Trophoblast cell (in vitro differentiated cells and primary cell): ENCODE measurements around the gene DPM3.

Source experiments
- DNase-seq, 2 donors: peaks; one replicate each; pipeline ENCODE4 v3.0.0-alpha.2; 2016
- H2AFZ ChIP-seq: 2 replicates; pipeline ENCODE4 v1.6.1; 2013; ENCODE audit warnings: low read length, moderate library complexity, mild to moderate bottlenecking; ENCODE audit not compliant: insufficient read depth, poor library complexity
- H2AK5ac ChIP-seq: 2 replicates; pipeline ENCODE4 v1.6.1; 2013; ENCODE audit warnings: mild to moderate bottlenecking, low read length
- H2BK120ac ChIP-seq: 2 replicates; pipeline ENCODE4 v1.6.1; 2013; ENCODE audit warnings: low read length, mild to moderate bottlenecking, moderate library complexity; ENCODE audit not compliant: insufficient read depth, poor library complexity
- H2BK12ac ChIP-seq: 2 replicates; pipeline ENCODE4 v1.6.1; 2013; ENCODE audit warnings: mild to moderate bottlenecking, low read length, moderate library complexity
- H2BK5ac ChIP-seq: 2 replicates; pipeline ENCODE4 v1.6.1; 2013; ENCODE audit warnings: low read length, low read depth, moderate library complexity, mild to moderate bottlenecking; ENCODE audit not compliant: poor library complexity
- H3K14ac ChIP-seq: 2 replicates; pipeline ENCODE4 v1.6.1; 2013; ENCODE audit warnings: mild to moderate bottlenecking, low read length
- H3K18ac ChIP-seq: 2 replicates; pipeline ENCODE4 v1.6.1; 2013; ENCODE audit warnings: mild to moderate bottlenecking, low read length
- H3K23ac ChIP-seq: 2 replicates; pipeline ENCODE4 v1.6.1; 2013; ENCODE audit warnings: low read length
- H3K27ac ChIP-seq: 2 replicates; pipeline ENCODE4 v1.5.1; 2013; ENCODE audit warnings: low read depth, mild to moderate bottlenecking, inconsistent platforms, low read length, moderate library complexity
- H3K27me3 ChIP-seq: 2 replicates; pipeline ENCODE4 v1.6.1; 2013; ENCODE audit warnings: inconsistent platforms, mild to moderate bottlenecking, low read length, moderate library complexity; ENCODE audit not compliant: insufficient read depth
- H3K36me3 ChIP-seq, 2 experiments: 1 replicate in 1 of 2; 2 replicates in 1 of 2; pipeline ENCODE4 v1.6.1; 2013; ENCODE audit warnings: low read length in 2 of 2, mild to moderate bottlenecking in 2 of 2, moderate library complexity in 1 of 2; ENCODE audit not compliant: insufficient read depth in 2 of 2, control insufficient read depth in 1 of 2
- H3K4ac ChIP-seq: 2 replicates; pipeline ENCODE4 v1.6.1; 2013; ENCODE audit warnings: low read depth, mild to moderate bottlenecking, low read length, moderate library complexity
- H3K4me1 ChIP-seq, 2 experiments: 1 replicate in 1 of 2; 2 replicates in 1 of 2; pipeline ENCODE4 v1.6.1; 2013; ENCODE audit warnings: low read length in 2 of 2, mild to moderate bottlenecking in 2 of 2, moderate library complexity in 1 of 2; ENCODE audit not compliant: insufficient read depth in 2 of 2, control insufficient read depth in 1 of 2
- H3K4me2 ChIP-seq: 2 replicates; pipeline ENCODE4 v1.6.1; 2013; ENCODE audit warnings: inconsistent platforms, mild to moderate bottlenecking, low read length, moderate library complexity
- H3K4me3 ChIP-seq: 2 replicates; pipeline ENCODE4 v1.5.1; 2013; ENCODE audit warnings: mild to moderate bottlenecking, low read depth, low read length, inconsistent platforms
- H3K79me1 ChIP-seq: one replicate; pipeline ENCODE4 v1.6.1; 2013; ENCODE audit warnings: low read length
- H3K79me2 ChIP-seq: 2 replicates; pipeline ENCODE4 v1.6.1; 2013; ENCODE audit warnings: low read length, mild to moderate bottlenecking; ENCODE audit not compliant: control insufficient read depth, insufficient read depth, poor library complexity
- H3K9ac ChIP-seq: 2 replicates; pipeline ENCODE4 v1.6.1; 2013; ENCODE audit warnings: mild to moderate bottlenecking, low read length
- H3K9me3 ChIP-seq: 2 replicates; pipeline ENCODE4 v1.6.1; 2013; ENCODE audit warnings: low read depth, mild to moderate bottlenecking, control low read depth, inconsistent platforms, low read length; ENCODE audit not compliant: insufficient read depth
- H4K12ac ChIP-seq: 2 replicates; pipeline ENCODE4 v1.6.1; 2013; ENCODE audit warnings: low read depth, mild to moderate bottlenecking, low read length, moderate library complexity
- H4K8ac ChIP-seq: 2 replicates; pipeline ENCODE4 v1.6.1; 2013; ENCODE audit warnings: low read depth, mild to moderate bottlenecking, low read length, moderate library complexity
- H4K91ac ChIP-seq: one replicate; pipeline ENCODE4 v1.6.1; 2013; ENCODE audit warnings: low read depth, mild to moderate bottlenecking, low read length, moderate library complexity
- WGBS: extraction: QIAGEN DNeasy Blood & Tissue Kit; methylation state at CpG from one replicate; pipeline ENCODE4 v1.1.7; 2013; ENCODE audit warnings: missing lambda C conversion rate; ENCODE audit not compliant: insufficient read length, insufficient coverage; ENCODE audit errors: extremely low coverage; 5-methylcytosine and 5-hydroxymethylcytosine counted together

The DPM3 gene

DNA sequence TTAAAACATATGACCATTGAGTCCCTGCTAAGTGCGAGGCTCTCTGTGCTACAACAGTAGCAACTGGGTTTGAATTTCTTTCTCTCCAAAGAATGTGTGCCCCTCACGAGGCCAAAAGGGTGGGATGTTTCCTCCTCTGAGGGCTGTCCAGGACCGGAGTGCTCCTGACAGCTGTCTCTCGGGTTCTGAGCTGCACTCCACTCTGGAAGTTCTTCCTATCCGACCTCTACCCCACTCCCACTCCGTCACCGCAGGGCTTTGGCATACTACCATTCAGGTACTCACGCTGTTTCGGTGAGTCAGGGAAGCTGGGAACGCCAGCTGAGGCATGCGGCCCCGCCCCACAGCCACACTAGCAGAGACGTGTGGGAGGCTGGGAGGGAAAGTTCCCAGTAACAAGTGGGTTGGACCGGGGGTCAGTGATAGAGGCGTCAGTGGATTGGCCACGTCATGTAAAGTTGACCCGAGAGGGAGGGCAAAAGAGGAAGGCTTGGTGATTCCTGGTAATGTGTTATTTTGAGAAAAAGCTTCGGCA, 5.4 kb downstream of the DPM3 start:
- Histone ChIP-seq H3K14ac (peak overlapping the region; percentile 96), H3K18ac (peak overlapping the region; percentile 99), H2BK5ac (peak overlapping the region; percentile 95), H3K9me3 (peaks cover 2% of the 10 kb centered on the region), H3K4me3 (no peak overlapping the region), H2BK12ac (no peak overlapping the region), H3K79me1 (peaks cover 27% of the 10 kb centered on the region), H3K36me3 (peaks cover 37 to 43% of the 10 kb centered on the region in 2 experiments), H2BK120ac (peak overlapping the region; percentile 94), H4K12ac (peak overlapping the region; percentile 97), H2AK5ac (peak overlapping the region; percentile 95), H3K4ac (peak overlapping the region; percentile 54), H3K4me2 (peak overlapping the region; percentile 92), H3K79me2 (peaks cover 20% of the 10 kb centered on the region), H3K9ac (peak overlapping the region; percentile 75), H3K27me3 (no peaks in the 10 kb centered on the region), H4K8ac (peak overlapping the region; percentile 97), H4K91ac (peak overlapping the region; percentile 98), H3K4me1 (peaks cover 30 to 35% of the 10 kb centered on the region in 2 experiments), H3K23ac (no peak overlapping the region), H3K27ac (peak overlapping the region; percentile 97), H2AFZ (peak overlapping the region; percentile 52)
- no CpG with 5 or more reads among the region's 18 CpGs for WGBS
- peak; percentile 100 for DNase-seq

DNA sequence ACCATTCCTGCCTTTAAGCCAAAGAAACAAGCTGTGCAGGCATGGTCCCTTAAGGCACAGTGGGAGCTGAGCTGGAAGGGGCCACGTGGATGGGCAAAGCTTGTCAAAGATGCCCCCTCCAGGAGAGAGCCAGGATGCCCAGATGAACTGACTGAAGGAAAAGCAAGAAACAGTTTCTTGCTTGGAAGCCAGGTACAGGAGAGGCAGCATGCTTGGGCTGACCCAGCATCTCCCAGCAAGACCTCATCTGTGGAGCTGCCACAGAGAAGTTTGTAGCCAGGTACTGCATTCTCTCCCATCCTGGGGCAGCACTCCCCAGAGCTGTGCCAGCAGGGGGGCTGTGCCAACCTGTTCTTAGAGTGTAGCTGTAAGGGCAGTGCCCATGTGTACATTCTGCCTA, 6.0 kb downstream of the DPM3 start:
- Histone ChIP-seq H3K27me3 (no peaks in the 10 kb centered on the region), H3K79me2 (peaks cover 22% of the 10 kb centered on the region), H3K36me3 (peaks cover 37 to 43% of the 10 kb centered on the region in 2 experiments), H3K18ac (peak overlapping the region; percentile 44), H2AFZ (no peak overlapping the region), H2BK120ac (no peak overlapping the region), H3K79me1 (peaks cover 30% of the 10 kb centered on the region), H2BK12ac (peak overlapping the region; percentile 14), H3K4me3 (no peak overlapping the region), H3K4ac (no peak overlapping the region), H3K27ac (peak overlapping the region; percentile 97), H4K8ac (no peak overlapping the region), H2BK5ac (no peak overlapping the region), H3K14ac (no peak overlapping the region), H2AK5ac (peak overlapping the region; percentile 36), H4K91ac (no peak overlapping the region), H3K9ac (peak overlapping the region; percentile 3), H3K23ac (no peak overlapping the region), H3K4me1 (peaks cover 30 to 38% of the 10 kb centered on the region in 2 experiments), H3K9me3 (peaks cover 2% of the 10 kb centered on the region), H3K4me2 (peak overlapping the region; percentile 30), H4K12ac (no peak overlapping the region)
- peak in 1 of 2 donors; percentile 22 for DNase-seq
- no CpG with 5 or more reads among the region's 1 CpG for WGBS

DNA sequence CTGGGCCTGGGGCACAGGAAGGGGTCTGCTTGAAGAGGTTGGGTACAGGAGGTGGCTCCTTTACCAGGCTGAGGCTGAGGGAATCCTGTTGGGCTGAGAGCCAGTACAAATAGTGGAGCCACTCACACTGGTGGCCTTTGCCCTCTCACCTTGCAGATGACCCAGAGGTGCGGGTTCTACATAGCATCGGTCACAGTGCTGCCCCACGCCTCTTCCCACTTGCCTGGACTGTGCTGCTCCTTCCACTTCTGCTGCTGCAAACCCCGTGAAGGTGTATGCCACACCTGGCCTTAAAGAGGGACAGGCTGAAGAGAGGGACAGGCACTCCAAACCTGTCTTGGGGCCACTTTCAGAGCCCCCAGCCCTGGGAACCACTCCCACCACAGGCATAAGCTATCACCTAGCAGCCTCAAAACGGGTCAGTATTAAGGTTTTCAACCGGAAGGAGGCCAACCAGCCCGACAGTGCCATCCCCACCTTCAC, 6.5 kb downstream of the DPM3 start:
- no peak overlapping the region for H3K18ac ChIP-seq
- H3K27me3 ChIP-seq: no peaks in the 10 kb centered on the region
- H3K9ac ChIP-seq: no peak overlapping the region
- H3K79me2 ChIP-seq: peaks cover 26% of the 10 kb centered on the region
- peaks cover 30 to 38% of the 10 kb centered on the region in 2 experiments for H3K4me1 ChIP-seq
- H3K36me3 ChIP-seq: peaks cover 37 to 43% of the 10 kb centered on the region in 2 experiments
- no peak overlapping the region for H3K23ac ChIP-seq
- no peak overlapping the region for H3K14ac ChIP-seq
- peaks cover 35% of the 10 kb centered on the region for H3K79me1 ChIP-seq
- no peak overlapping the region for H3K4me3 ChIP-seq
- WGBS: no CpG with 5 or more reads among the region's 7 CpGs
- no peak overlapping the region for H2BK5ac ChIP-seq
- no peak overlapping the region for H2AFZ ChIP-seq
- peaks cover 2% of the 10 kb centered on the region for H3K9me3 ChIP-seq
- H2BK12ac ChIP-seq: peak overlapping the region; percentile 8
- no peak overlapping the region for H4K91ac ChIP-seq
- no peak overlapping the region for H2AK5ac ChIP-seq
- H3K4ac ChIP-seq: no peak overlapping the region
- DNase-seq: no peak
- H2BK120ac ChIP-seq: no peak overlapping the region
- no peak overlapping the region for H3K4me2 ChIP-seq
- no peak overlapping the region for H4K8ac ChIP-seq
- H3K27ac ChIP-seq: peak overlapping the region; percentile 39
- no peak overlapping the region for H4K12ac ChIP-seq

DNA sequence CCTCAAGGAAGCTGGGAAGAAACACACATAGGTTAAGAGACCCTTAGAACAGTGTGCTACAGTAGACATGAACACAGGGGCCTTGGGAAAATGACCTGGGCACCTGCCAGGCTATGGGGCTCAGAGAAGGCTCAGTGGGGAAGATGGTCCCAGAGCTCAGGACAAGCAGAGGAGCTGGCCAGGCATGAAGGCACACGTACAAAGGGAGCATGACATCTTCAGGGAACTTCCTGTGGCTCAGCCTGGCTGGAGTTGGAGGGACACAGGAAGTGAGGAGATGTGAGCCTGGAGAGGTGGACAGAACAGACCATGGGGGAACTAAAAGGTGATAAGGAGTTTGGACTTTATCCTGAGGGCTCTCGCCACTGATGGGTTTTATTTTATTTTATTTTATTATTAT, 8.5 kb downstream of the DPM3 start:
- peaks cover 38% of the 10 kb centered on the region for H3K79me2 ChIP-seq
- peaks cover 32 to 33% of the 10 kb centered on the region in 2 experiments for H3K36me3 ChIP-seq
- H3K79me1 ChIP-seq: peaks cover 51% of the 10 kb centered on the region
- H2BK5ac ChIP-seq: no peak overlapping the region
- H3K23ac ChIP-seq: no peak overlapping the region
- no peak overlapping the region for H4K91ac ChIP-seq
- H3K4ac ChIP-seq: no peak overlapping the region
- no peak overlapping the region for H3K4me3 ChIP-seq
- no peak overlapping the region for H2AK5ac ChIP-seq
- H3K4me2 ChIP-seq: no peak overlapping the region
- H3K9me3 ChIP-seq: peaks cover 2% of the 10 kb centered on the region
- no peak overlapping the region for H2BK12ac ChIP-seq
- H3K9ac ChIP-seq: no peak overlapping the region
- H3K18ac ChIP-seq: no peak overlapping the region
- H2AFZ ChIP-seq: no peak overlapping the region
- DNase-seq: no peak
- no peaks in the 10 kb centered on the region for H3K27me3 ChIP-seq
- H3K14ac ChIP-seq: no peak overlapping the region
- no peak overlapping the region for H2BK120ac ChIP-seq
- H3K27ac ChIP-seq: peak overlapping the region; percentile 99
- no peak overlapping the region for H4K12ac ChIP-seq
- peaks cover 31 to 35% of the 10 kb centered on the region in 2 experiments for H3K4me1 ChIP-seq
- no CpG with 5 or more reads among the region's 2 CpGs for WGBS
- no peak overlapping the region for H4K8ac ChIP-seq
